ENCODE data around the gene ZNF805. TPM values are rescaled to one million over a fixed set of nuclear protein-coding genes. Genes with fewer than 3 reads are reported as not detected.

ZNF805 gene
- 29.7 TPM for total RNA-seq

GRCh38 chr19:57240311-57241090 lies at the start of gene ZNF805:
ZNF805 (plus strand) TSS chr19:57240632; CDS start chr19:57240892, 260 bp downstream.

DNA sequence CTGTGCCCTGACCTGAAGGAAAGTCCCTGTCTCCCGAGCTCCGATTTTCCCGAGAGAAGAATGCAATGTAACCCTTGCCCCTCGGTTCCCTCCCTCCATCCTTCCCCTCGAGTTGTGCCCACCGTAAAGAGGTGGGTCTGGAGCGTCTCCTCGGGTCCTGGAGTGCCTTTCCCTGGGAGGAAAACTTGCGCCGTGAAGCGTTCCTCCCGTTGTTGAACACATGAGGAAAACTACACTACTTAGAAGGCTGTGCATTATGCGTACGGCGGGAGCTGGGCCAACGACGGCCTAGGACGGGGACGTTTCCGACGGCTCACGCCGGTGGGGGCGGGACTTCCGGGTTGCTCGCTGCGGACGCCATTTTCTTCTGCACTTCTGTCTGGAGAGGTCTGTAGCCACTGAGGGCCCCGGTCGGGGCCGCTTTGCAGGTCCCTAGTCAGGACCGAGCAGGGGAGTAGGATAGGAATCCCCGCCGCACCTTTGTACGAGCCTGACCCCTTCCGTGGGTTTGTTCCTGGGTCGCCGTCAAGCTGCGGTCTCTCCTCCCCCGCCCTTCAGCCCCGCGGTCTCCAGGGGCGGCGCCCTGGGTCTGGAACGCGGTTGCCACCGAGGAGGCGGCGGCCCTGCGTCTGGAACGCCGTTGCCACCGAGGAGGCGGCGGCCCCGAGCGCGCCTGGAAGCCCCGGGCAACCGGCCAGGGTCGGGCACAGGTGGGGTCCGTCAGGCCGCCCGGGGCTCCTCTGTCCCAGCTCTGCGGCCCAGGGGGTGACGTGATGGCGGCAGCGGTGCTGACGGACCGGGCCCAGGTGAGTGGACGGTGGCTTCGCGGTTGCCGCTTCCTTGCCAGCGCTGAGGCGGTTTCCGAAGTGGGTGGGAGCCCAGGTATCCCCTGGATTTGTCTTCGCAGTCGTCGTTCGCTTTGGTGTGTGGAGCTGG lies 49.0 kb upstream of the ZNF805 start, which contains the start of gene ZNF264:
Gene ZNF264 (plus strand): TSS at position 360 of the 936 bp plus-strand sequence. CDS start 414 bp downstream, at position 774.

DNA sequence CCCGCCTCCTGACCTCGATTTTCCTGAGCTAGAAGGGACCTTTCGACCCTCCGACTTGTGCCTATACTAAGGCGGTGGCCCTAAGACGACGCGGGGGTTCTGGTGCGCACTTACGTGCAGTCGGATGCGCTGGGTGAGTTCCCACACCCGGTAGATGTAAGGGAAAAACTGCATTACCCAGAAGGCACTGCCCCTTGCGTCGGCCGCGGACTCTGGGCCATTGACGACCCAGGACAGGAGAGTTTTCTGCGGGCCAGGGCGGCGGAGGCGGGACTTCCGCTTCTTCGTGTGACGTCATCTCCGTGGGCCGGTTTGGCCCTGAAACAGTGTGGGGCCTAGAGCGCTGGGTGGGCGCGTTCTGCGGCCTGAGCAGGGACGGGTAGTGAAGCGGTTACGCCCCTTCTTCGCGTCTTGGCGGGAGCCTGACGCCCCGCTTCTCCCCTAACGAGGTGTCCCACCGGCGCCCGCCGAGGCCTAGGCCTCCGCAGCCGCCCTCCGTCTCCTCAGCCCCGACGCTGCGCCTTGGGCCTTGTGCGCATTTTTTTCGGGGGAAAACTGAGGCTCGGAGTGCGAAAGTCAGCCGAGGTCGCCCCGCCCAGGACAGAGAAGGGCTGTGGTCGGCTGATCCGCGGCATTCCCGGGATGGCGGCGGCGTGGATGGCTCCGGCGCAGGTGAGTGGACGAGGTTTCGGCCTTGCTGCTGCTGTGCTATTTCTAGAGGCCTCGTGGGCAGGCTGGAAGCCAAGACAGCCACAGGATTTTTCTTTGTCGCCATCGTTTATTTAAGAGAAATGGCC lies 39.9 kb downstream of the ZNF805 start, which contains the start of gene ZNF460:
Gene ZNF460 (plus strand): TSS at position 321 of the 797 bp plus-strand sequence. CDS start 322 bp downstream, at position 643.

Other genes with a start within 250 kb of the ZNF805 start
- not detected for gene USP29, start 120.6 kb upstream of the ZNF805 start, total RNA-seq
- not detected for gene ZIM3, start 95.4 kb upstream of the ZNF805 start, total RNA-seq
- gene DUXA, start 73.1 kb upstream of the ZNF805 start, total RNA-seq, result not detected
- 45.8 TPM for gene ZNF264, start 49.1 kb upstream of the ZNF805 start, total RNA-seq
- 1.8 TPM for gene AURKC, start 9.6 kb upstream of the ZNF805 start, total RNA-seq
- gene ZNF460, start 39.9 kb downstream of the ZNF805 start, total RNA-seq, result 106 TPM
- 18.5 TPM for gene ZNF543, start 79.8 kb downstream of the ZNF805 start, total RNA-seq
- gene ZNF304, start 110.6 kb downstream of the ZNF805 start, total RNA-seq, result 13.6 TPM
- 17.0 TPM for gene TRAPPC2B, start 122.9 kb downstream of the ZNF805 start, total RNA-seq
- gene ZNF547, start 122.9 kb downstream of the ZNF805 start, total RNA-seq, result 5.5 TPM
- gene ZNF548, start 149.2 kb downstream of the ZNF805 start, total RNA-seq, result 37.1 TPM
- 29.5 TPM for gene ZNF17, start 170.5 kb downstream of the ZNF805 start, total RNA-seq
- 23.0 TPM for gene ZNF749, start 194.7 kb downstream of the ZNF805 start, total RNA-seq
- 1.8 TPM for gene VN1R1, start 216.5 kb downstream of the ZNF805 start, total RNA-seq
- gene ZNF772, start 236.9 kb downstream of the ZNF805 start, total RNA-seq, result 32.7 TPM
- 17.0 TPM for gene ZNF419, start 247.1 kb downstream of the ZNF805 start, total RNA-seq

Data from metanephros (tissue), 1 donor.